GM19023 (cell line): Measurements from ENCODE around the gene ZNF607.

Experiments used
- ATAC-seq: cut with Tn5 transposase; IDR thresholded peaks from one replicate; pipeline ENCODE4 v1.9.1; 2021; ENCODE audit warnings: mild to moderate bottlenecking, moderate library complexity; ENCODE audit not compliant: unreplicated experiment

ZNF607 gene

GRCh38 chr19:37654118-37654517, 65.4 kb downstream of the ZNF607 start:
- no peak for ATAC-seq
